GM19025 (cell line): ENCODE data around the gene MYPN.
"Not testable (repeated sequence)": the region's sequence is repeated elsewhere in the genome, so short reads cannot be mapped to it uniquely, and the experiment has no call there.

Source experiments
- ATAC-seq: cut with Tn5 transposase; IDR thresholded peaks from one replicate; pipeline ENCODE4 v1.9.1; 2021; ENCODE audit warnings: mild to moderate bottlenecking, low read depth, moderate library complexity; ENCODE audit not compliant: unreplicated experiment

Gene MYPN

GRCh38 chr10:68212721-68213352 is 103.5 kb downstream of the MYPN start:
- ATAC-seq = no peak

- ATAC-seq = no peak
These were observed 109.5 kb downstream of the MYPN start for GRCh38 chr10:68218786-68219185.

- ATAC-seq = no peak
These were observed 111.9 kb downstream of the MYPN start for GRCh38 chr10:68221196-68221595.

GRCh38 chr10:68222391-68222790 is 113.1 kb downstream of the MYPN start:
- ATAC-seq = no peak

GRCh38 chr10:68223535-68224165 is 114.4 kb downstream of the MYPN start:
- ATAC-seq = no peak

GRCh38 chr10:68224810-68225209 is 115.5 kb downstream of the MYPN start:
- ATAC-seq = no peak

GRCh38 chr10:68230268-68230667 is 121.0 kb downstream of the MYPN start:
- no peak for ATAC-seq

- peak; percentile 87 for ATAC-seq
These were observed 122.0 kb downstream of the MYPN start for GRCh38 chr10:68231106-68231816.

- no peak for ATAC-seq
These were observed 122.5 kb downstream of the MYPN start, which contains the start of gene ATOH7 for GRCh38 chr10:68231817-68232251. Gene ATOH7, minus strand, starts transcription at chr10:68232113. Its CDS starts 436 bp downstream, at chr10:68231677.

- no peak for ATAC-seq
These were observed 123.8 kb downstream of the MYPN start for GRCh38 chr10:68233046-68233445.

- no peak for ATAC-seq
These were observed 125.8 kb downstream of the MYPN start for GRCh38 chr10:68235111-68235510.

- no peak for ATAC-seq
These were observed 126.3 kb downstream of the MYPN start for GRCh38 chr10:68235581-68235980.

- no peak for ATAC-seq
These were observed 127.9 kb downstream of the MYPN start for GRCh38 chr10:68237173-68237572.

GRCh38 chr10:68238371-68238770 is 129.1 kb downstream of the MYPN start:
- ATAC-seq = no peak

- ATAC-seq = no peak
These were observed 129.8 kb downstream of the MYPN start for GRCh38 chr10:68239069-68239468.

GRCh38 chr10:68239596-68240150 is 130.4 kb downstream of the MYPN start:
- ATAC-seq = no peak

- no peak for ATAC-seq
These were observed 132.8 kb downstream of the MYPN start for GRCh38 chr10:68242051-68242450.

GRCh38 chr10:68246397-68246796 is 137.1 kb downstream of the MYPN start:
- ATAC-seq = not testable (repeated sequence)

- ATAC-seq = no peak
These were observed 138.6 kb downstream of the MYPN start for GRCh38 chr10:68247931-68248330.

- ATAC-seq = no peak
These were observed 140.0 kb downstream of the MYPN start for GRCh38 chr10:68249297-68249696.

GRCh38 chr10:68251151-68251550 is 141.9 kb downstream of the MYPN start:
- no peak for ATAC-seq
